GM18907 (cell line): ENCODE measurements around the gene HTR3E.
A peak's percentile ranks its signal among the peaks of the same experiment; 100 is the strongest.
"Not testable (repeated sequence)": the region's sequence is repeated elsewhere in the genome, so short reads cannot be mapped to it uniquely, and the experiment has no call there.

Experiments
- ATAC-seq: cut with Tn5 transposase; IDR thresholded peaks from one replicate; pipeline ENCODE4 v1.9.1; 2021; ENCODE audit warnings: mild to moderate bottlenecking, moderate library complexity; ENCODE audit not compliant: unreplicated experiment

Gene HTR3E

GRCh38 chr3:184099806-184100686 is 3.2 kb downstream of the HTR3E start:
- no peak for ATAC-seq

- no peak for ATAC-seq
These were observed 13.5 kb downstream of the HTR3E start for GRCh38 chr3:184110316-184110725.

- no peak for ATAC-seq
These were observed 19.2 kb downstream of the HTR3E start for GRCh38 chr3:184116017-184116416.

- ATAC-seq: no peak
These were observed 20.8 kb downstream of the HTR3E start for GRCh38 chr3:184117636-184118035.

- ATAC-seq: not testable (repeated sequence)
These were observed 24.2 kb downstream of the HTR3E start for GRCh38 chr3:184121031-184121430.

- ATAC-seq: no peak
These were observed 29.1 kb downstream of the HTR3E start for GRCh38 chr3:184126006-184126405.

GRCh38 chr3:184129012-184129411 is 32.1 kb downstream of the HTR3E start:
- no peak for ATAC-seq

GRCh38 chr3:184132945-184133344 is 36.1 kb downstream of the HTR3E start:
- no peak for ATAC-seq

GRCh38 chr3:184133840-184134745 is 37.2 kb downstream of the HTR3E start:
- peak; percentile 25 for ATAC-seq

- ATAC-seq: peak; percentile 38
These were observed 37.9 kb downstream of the HTR3E start for GRCh38 chr3:184134746-184135148.

- ATAC-seq: peak; percentile 86
These were observed 38.5 kb downstream of the HTR3E start, which contains the start of gene EIF2B5 for GRCh38 chr3:184135149-184135910. Gene EIF2B5, plus strand, starts transcription at chr3:184135358. Its CDS starts 28 bp downstream, at chr3:184135386.

GRCh38 chr3:184135911-184136260 is 39.0 kb downstream of the HTR3E start:
- ATAC-seq: no peak

GRCh38 chr3:184140436-184140835 is 43.6 kb downstream of the HTR3E start:
- ATAC-seq: no peak

GRCh38 chr3:184142199-184142598 is 45.3 kb downstream of the HTR3E start:
- ATAC-seq: no peak

- no peak for ATAC-seq
These were observed 46.5 kb downstream of the HTR3E start for GRCh38 chr3:184143327-184143726.

GRCh38 chr3:184144505-184144904 is 47.6 kb downstream of the HTR3E start:
- no peak for ATAC-seq

GRCh38 chr3:184145111-184145524 is 48.3 kb downstream of the HTR3E start:
- no peak for ATAC-seq

- no peak for ATAC-seq
These were observed 48.9 kb downstream of the HTR3E start for GRCh38 chr3:184145751-184146270.

- ATAC-seq: no peak
These were observed 51.2 kb downstream of the HTR3E start for GRCh38 chr3:184148076-184148475.

GRCh38 chr3:184149123-184149522 is 52.3 kb downstream of the HTR3E start:
- no peak for ATAC-seq

- not testable (repeated sequence) for ATAC-seq
These were observed 52.9 kb downstream of the HTR3E start for GRCh38 chr3:184149770-184150169.
